Peyer's patch (tissue), 4 donors: Measurements from ENCODE around the gene ZNF280D.
"Not testable (repeated sequence)": the region's sequence is repeated elsewhere in the genome, so short reads cannot be mapped to it uniquely, and the experiment has no call there.

Experiments used
- CTCF ChIP-seq, 6 experiments: fragments of 450-650 bp in 4 of 6; fragments of 200-600 bp in 2 of 6; sonication (generic) in 1 of 6; IDR thresholded peaks; one replicate each; pipeline ENCODE4 v1.5.1; 2017 to 2019; ENCODE audit warnings: antibody characterized with exemption in 6 of 6, mild to moderate bottlenecking in 3 of 6, moderate library complexity in 1 of 6
- POLR2A ChIP-seq, 2 donors: fragments of 450-650 bp; IDR thresholded peaks; one replicate each; pipeline ENCODE4 v1.5.1; 2017; ENCODE audit warnings: antibody characterized with exemption in 2 of 2, mild to moderate bottlenecking in 2 of 2, moderate library complexity in 2 of 2

- not testable (repeated sequence) for TF ChIP-seq CTCF, POLR2A (IDR thresholded peaks at IDR 0.05)
Measured at GRCh38 chr15:56780102-56780725, 46.9 kb upstream of the ZNF280D start.
